Measurements from ENCODE around the gene SRGAP3. TPM values are rescaled to one million over a fixed set of nuclear protein-coding genes. Genes with fewer than 3 reads are reported as not detected.

The SRGAP3 gene
- total RNA-seq, 1 experiment from 2014 or later = 17.9 TPM

DNA sequence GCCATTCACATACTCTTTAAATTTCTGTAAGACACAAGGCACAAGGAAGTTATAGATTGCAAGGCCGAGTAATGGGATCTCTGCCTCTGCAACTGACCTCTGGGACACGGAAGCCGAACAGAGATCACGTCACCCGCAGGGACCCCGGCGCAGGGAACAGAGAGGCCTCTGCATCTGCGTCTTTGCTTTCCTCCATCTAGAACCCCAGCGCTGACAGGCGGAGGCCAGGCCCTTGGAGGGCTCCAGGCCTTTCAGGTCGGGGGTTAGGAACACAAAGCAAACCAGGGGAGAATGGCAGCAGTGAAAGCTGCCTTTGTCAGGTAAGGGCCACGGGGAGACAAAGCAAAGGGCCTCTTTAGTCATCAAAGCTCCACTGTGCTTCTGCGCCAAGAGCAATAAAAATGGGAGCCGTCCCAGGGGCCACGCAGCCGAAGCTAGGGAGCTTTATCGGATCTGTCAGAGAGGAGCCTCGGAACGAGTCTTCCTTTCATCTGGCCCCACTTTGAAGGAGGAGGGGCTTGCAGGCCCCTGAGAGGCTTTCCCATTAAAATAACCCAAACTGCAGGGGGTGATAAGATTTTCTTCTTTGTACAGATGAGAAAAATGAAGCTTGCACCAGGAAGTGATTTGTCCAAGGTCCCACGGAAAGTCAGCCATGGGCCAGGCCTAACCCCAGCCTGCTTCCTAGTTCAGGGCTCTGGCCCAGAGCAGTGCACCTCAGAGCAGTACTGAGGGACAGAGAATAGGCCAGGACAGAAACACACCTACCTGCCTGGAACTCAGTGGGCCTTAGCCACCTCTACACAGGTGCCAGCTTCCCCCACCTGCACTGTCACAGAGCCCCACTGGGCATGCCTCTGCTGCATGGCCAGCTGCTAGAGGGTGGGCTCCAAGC lies 201.7 kb downstream of the SRGAP3 start:
- DNase-seq (ENCODE audit: low spot score) = no peak
- ATAC-seq = peak; percentile 38; the same call in 1 of the 2 replicates
- no peaks in the 10 kb centered on the region for H3K4me1 Mint-ChIP-seq
- H3K27me3 Mint-ChIP-seq (ENCODE audit: low read depth) = no peaks in the 10 kb centered on the region
- no peak overlapping the region for H3K4me3 Mint-ChIP-seq
- ChIA-PET POLR2A (no interaction called here), CTCF (interaction anchor here (0.8 to 2.8 kb wide), 4 partner anchors 31 to 260 kb away, joined by 3 to 18 read pairs (median 4); no protein-coding TSS in a partner anchor)
- H3K9me3 Mint-ChIP-seq = no peaks in the 10 kb centered on the region
- TF ChIP-seq FOXJ3 (CRISPR knock-in tag; IDR thresholded peaks at IDR 0.05; ENCODE audit: borderline replicate concordance) = no peak
- no peak for TF ChIP-seq ZNF263 (CRISPR knock-in tag; IDR thresholded peaks at IDR 0.05; ENCODE audit: low read depth)
- TF ChIP-seq ZNF671 (CRISPR knock-in tag; IDR thresholded peaks at IDR 0.05) = no peak
- TF ChIP-seq, protein P1, sequence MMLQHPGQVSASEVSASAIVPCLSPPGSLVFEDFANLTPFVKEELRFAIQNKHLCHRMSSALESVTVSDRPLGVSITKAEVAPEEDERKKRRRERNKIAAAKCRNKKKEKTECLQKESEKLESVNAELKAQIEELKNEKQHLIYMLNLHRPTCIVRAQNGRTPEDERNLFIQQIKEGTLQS (CRISPR knock-in tag; conservative IDR thresholded peaks at IDR 0.05) = no peak
- no peak for TF ChIP-seq HMGA2 (CRISPR knock-in tag; IDR thresholded peaks at IDR 0.05)
- TF ChIP-seq AR (CRISPR knock-in tag; IDR thresholded peaks at IDR 0.05) = no peak
- TF ChIP-seq GTF2I (CRISPR knock-in tag; conservative IDR thresholded peaks at IDR 0.05) = no peak
- no peak for TF ChIP-seq ZBTB43 (CRISPR knock-in tag; IDR thresholded peaks at IDR 0.05)
- peaks cover 3% of the 10 kb centered on the region; the same call in 1 of the 2 replicates for H3K36me3 Mint-ChIP-seq
- no peak overlapping the region for H3K27ac Mint-ChIP-seq

GRCh38 chr3:9045371-9045770 lies 204.1 kb downstream of the SRGAP3 start:
- Mint-ChIP-seq H3K36me3 (no peaks in the 10 kb centered on the region), H3K4me3 (no peak overlapping the region), H3K4me1 (no peaks in the 10 kb centered on the region), H3K27me3 (ENCODE audit: low read depth) (no peaks in the 10 kb centered on the region), H3K9me3 (no peaks in the 10 kb centered on the region), H3K27ac (no peak overlapping the region)
- DNase-seq (ENCODE audit: low spot score) (no peak), ATAC-seq (no peak)
- CTCF ChIA-PET = interaction anchor here (0.7 to 1.1 kb wide), 4 partner anchors 37 to 229 kb away, joined by 3 to 5 read pairs (median 3); no protein-coding TSS in a partner anchor
- POLR2A ChIA-PET = no interaction called here
- TF ChIP-seq ZNF532 (CRISPR knock-in tag; IDR thresholded peaks at IDR 0.05; ENCODE audit: borderline replicate concordance) = no peak
- no peak for TF ChIP-seq GRHL2 (CRISPR knock-in tag; IDR thresholded peaks at IDR 0.05; ENCODE audit: insufficient replicate concordance, severe bottlenecking)
- TF ChIP-seq SP1 (CRISPR knock-in tag; conservative IDR thresholded peaks at IDR 0.05) = no peak
- TF ChIP-seq, protein P2, sequence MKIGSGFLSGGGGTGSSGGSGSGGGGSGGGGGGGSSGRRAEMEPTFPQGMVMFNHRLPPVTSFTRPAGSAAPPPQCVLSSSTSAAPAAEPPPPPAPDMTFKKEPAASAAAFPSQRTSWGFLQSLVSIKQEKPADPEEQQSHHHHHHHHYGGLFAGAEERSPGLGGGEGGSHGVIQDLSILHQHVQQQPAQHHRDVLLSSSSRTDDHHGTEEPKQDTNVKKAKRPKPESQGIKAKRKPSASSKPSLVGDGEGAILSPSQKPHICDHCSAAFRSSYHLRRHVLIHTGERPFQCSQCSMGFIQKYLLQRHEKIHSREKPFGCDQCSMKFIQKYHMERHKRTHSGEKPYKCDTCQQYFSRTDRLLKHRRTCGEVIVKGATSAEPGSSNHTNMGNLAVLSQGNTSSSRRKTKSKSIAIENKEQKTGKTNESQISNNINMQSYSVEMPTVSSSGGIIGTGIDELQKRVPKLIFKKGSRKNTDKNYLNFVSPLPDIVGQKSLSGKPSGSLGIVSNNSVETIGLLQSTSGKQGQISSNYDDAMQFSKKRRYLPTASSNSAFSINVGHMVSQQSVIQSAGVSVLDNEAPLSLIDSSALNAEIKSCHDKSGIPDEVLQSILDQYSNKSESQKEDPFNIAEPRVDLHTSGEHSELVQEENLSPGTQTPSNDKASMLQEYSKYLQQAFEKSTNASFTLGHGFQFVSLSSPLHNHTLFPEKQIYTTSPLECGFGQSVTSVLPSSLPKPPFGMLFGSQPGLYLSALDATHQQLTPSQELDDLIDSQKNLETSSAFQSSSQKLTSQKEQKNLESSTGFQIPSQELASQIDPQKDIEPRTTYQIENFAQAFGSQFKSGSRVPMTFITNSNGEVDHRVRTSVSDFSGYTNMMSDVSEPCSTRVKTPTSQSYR (CRISPR knock-in tag; IDR thresholded peaks at IDR 0.05) = no peak
- no peak for TF ChIP-seq CBFB (CRISPR knock-in tag; IDR thresholded peaks at IDR 0.05; ENCODE audit: low read depth)
- TF ChIP-seq USF1 (CRISPR knock-in tag; IDR thresholded peaks at IDR 0.05) = no peak
- no peak for TF ChIP-seq ZNF396 (CRISPR knock-in tag; IDR thresholded peaks at IDR 0.05; ENCODE audit: borderline replicate concordance)
- no peak for TF ChIP-seq CREM (CRISPR knock-in tag; IDR thresholded peaks at IDR 0.05)
- no peak for TF ChIP-seq AR (CRISPR knock-in tag; IDR thresholded peaks at IDR 0.05)

Data from WTC11 (cell line).